Daoy (cell line): ENCODE results near the gene FOXN3. TPM values are rescaled to one million over a fixed set of nuclear protein-coding genes. Genes with fewer than 3 reads are reported as not detected.
"Not testable (repeated sequence)": the region's sequence is repeated elsewhere in the genome, so short reads cannot be mapped to it uniquely, and the experiment has no call there.

Experiments used
- DNase-seq: peaks from one replicate; pipeline ENCODE4 v3.0.0-alpha.2; 2015; ENCODE audit warnings: low read depth
- total RNA-seq: library from RNA; depleted of rRNA; stranded (reverse); fragments of >200 nt; shearing (Covaris generic); gene quantifications from 2 replicates; pipeline ENCODE4 v1.2.3, GENCODE V29; 2014

The FOXN3 gene
- total RNA-seq, 1 experiment from 2014 or later: 17.7 TPM

GRCh38 chr14:89134640-89135039 lies 282.4 kb downstream of the FOXN3 start:
- DNase-seq: no peak

DNA sequence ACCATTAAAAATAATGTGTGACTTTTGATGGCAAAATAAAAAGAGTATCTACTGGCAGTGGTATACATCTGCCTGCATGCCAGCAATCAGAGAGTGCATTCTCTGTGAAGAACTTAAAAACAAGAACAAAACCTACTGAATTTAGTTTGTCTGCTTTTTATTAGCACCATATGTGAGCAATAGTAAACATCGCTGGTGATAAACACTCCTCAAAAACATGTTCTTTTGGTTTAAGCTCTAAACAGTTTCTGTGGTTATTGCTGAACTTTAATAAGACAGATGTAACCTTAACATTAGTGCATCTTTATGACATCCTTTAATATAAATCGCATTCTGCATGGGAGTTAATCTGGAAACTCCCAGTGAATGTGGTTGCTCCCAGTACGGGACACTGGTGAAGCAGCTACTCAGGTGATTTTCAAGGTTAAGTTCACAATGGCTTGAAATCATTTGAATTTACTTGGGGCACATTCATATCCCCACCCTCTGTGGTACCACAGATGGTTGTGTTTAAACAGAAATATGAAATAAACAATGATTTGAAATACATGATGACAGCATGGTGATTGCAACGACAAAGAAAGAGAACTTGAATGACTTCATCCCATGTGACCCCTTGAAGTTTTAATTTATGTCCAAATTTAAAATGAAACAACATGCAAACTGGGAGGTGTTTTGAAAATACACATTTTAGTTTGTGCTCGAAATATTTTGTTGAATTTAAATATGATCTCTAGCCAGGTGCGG lies 285.9 kb downstream of the FOXN3 start:
- no peak for DNase-seq

DNA sequence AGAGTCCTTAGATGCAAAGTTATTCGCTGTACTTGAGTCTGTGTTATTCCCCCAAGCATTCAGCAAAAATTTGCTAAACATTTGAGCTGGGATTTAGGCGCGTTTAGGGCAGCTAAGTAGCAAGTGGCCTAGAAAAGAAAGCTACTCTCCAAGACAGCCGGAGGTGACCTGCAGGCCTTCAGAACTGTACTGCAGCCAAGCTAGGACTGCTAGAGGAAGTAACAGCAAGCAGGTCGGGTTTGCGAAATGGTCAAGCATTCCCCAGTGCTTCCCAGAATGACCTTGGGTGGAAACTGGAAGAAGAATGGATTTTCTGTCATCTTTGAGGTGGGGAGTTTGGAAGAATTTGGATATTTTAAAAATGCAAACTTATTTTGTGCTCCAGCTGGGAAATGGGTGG lies 287.5 kb downstream of the FOXN3 start:
- no peak for DNase-seq

DNA sequence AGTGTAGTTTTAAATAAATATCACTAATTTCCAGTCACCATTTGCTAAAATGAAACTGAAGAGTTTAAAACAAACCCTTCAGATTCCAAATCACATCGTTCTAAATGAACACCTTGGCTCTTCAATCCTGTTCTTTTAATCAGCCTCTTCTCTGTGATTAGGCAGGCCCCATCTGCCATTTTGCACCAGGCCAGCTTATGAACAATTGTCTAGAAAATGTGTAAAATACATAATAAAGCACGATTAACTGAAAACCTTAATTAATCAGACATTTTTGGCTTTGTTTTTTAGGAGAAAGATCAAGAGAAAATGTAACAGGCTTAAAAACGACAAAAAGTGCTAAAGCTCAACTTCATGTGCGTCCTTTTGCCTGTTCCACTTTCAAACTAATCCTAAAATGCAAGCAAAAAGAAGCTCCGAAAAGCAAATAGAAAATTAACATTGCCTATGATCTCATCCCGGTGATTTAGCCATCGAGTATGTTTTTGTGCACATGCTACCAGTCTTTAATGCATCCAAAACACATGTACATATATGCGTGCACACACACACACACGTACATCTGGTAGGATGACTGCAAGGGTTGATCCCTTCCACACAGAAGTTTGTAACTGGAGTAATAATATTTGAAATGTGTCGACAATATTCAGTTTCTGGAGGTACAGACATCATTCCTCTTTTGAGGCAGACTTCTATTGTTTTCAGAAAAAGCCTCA lies 288.6 kb downstream of the FOXN3 start:
- DNase-seq: no peak

- DNase-seq: no peak
These were observed 290.6 kb downstream of the FOXN3 start for GRCh38 chr14:89126461-89126860.

DNA sequence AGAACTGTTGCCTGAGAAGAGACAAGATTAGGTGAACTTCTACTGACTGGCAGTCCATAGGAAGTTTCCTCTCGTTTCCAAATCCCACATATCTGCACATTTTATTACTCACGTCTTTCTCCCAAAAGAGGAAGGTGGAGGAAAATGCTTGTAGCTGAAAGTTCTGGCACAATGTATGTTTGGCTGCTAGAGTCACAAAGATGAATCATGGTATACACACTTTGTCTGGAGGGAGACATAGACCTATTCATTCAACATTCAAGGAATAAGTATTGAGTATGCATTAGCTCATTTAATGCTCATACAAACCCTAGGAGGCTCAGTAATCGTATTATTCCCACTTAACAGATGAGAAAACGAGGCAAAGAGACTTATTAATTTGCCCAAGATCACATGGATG lies 291.8 kb downstream of the FOXN3 start:
- DNase-seq: no peak

DNA sequence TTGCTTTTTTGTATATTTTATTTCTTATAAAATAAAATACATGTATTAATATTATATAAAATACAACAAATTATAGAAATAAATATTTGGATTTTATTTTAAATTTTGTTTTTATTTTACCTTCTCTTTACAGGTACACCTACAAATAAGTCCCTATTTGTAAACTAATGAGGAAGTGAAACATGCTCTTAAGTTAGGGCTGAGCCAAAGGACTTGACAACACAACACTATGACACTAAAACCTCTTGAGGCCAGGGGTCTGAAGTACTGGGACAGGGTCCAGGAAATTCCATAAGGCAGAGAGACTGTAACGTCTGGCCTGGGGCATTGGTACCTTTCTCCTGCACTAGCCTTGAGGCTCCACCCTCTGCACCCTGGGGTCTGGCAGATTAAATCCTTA lies 293.2 kb downstream of the FOXN3 start:
- no peak for DNase-seq

GRCh38 chr14:89123215-89123614 lies 293.8 kb downstream of the FOXN3 start:
- DNase-seq: no peak

DNA sequence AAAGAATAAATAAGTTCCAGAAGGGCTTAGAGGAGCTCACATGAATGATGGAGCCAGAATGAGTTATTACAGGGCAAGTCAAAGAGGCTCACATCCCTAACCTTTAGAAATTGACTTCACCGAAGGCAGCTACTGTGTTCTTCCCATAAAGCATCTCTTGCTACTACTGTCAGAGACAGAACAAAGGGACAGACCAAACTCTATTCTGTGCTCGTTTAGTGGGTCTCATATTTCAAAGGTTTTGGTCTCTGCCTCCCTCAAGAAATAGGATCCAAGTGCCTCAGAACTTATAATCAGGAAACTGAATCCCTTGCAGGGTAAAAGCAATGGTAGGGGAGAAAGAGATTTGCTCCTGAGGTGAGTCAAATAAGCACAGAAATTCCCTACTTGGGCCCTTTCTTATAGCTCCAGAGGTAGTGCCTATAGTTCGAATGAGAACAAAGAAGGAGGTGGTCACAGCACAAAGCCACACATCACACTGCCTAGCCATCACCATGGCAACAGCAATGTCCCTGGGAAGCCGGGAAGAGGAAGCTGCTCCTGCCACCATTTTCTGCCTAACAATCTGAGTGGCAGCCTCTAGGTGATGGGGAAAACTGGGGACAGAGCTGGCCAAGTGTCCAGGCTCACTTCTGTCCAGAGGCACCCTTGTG lies 294.9 kb downstream of the FOXN3 start:
- no peak for DNase-seq

DNA sequence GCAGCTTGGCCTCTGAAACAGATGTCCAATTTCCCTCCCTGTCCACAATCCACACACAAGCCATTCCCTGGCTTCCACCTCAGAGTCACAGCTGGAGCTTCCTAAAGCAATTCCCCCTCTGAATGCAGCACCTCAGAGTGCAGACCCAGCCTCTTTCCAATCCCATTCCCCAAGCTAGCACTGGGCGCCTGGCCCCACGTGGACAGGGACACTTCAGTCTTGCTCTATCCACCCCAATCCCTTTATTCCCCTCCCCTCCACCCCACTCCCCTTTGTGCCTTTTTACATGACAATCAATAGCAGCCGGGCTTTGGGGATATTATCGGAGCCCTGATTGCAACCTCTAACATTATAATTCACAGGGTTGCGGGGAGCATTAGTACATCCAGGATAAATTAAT lies 300.0 kb downstream of the FOXN3 start:
- no peak for DNase-seq

DNA sequence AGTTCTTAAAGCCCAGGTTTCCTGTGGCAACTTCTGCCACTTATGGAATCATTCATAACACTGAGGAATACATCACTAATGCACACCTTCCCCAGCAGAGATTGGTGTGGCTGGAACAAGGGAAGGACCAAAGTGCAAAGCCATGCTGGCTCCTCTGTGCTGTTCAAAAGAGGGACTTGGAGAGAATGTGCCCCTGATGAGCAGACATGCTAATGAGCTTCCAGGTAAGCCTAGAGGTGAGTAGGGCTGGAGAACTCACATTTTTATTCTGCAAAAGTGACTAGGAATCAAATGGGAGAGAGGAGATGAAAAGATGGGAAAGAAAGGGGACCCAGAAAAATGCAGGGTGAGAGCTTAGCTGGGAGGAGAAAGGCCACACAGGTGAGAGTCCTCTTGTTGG lies 302.9 kb downstream of the FOXN3 start:
- DNase-seq: no peak

DNA sequence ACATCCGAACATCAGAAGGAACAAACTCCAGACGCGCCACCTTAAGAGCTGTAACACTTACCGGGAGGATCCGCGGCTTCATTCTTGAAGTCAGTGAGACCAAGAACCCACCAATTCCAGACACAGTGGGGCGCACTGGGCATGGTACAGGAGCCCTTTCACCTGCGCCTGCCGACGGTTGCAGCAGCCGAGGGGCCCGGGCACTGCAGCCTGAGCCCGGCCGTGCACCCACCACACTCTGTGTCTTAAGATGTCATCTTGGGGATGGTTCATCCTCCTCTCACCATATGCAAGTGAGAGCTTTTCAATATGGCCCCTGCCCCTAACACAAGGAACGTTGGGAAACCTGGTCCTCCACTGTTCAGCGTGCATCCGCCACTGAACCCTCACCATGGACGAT lies 304.3 kb downstream of the FOXN3 start:
- DNase-seq: no peak

GRCh38 chr14:89111766-89112543 lies 305.1 kb downstream of the FOXN3 start:
- DNase-seq: not testable (repeated sequence)

- DNase-seq: not testable (repeated sequence)
These were observed 305.8 kb downstream of the FOXN3 start for GRCh38 chr14:89111232-89111631.

- DNase-seq: no peak
These were observed 306.9 kb downstream of the FOXN3 start for GRCh38 chr14:89110110-89110509.

DNA sequence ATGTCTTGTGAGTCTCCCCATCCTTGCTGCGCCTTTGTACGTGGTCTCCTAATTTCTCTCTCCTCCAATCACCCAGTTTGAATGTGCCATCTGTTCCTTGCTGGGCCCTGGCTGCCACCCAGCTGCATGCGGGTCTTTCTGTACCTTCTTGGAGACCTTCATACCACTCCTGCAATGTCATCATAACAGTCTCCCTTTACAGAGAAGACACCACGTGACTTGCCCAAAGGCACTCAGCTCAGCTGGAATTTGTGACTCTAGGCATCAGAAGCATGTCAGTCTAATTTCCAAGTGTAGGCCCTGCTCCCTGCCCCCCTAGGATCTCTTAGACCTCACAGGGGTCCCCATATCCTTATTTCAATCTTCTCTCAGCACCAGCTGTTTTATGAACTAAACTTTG lies 308.4 kb downstream of the FOXN3 start:
- no peak for DNase-seq

DNA sequence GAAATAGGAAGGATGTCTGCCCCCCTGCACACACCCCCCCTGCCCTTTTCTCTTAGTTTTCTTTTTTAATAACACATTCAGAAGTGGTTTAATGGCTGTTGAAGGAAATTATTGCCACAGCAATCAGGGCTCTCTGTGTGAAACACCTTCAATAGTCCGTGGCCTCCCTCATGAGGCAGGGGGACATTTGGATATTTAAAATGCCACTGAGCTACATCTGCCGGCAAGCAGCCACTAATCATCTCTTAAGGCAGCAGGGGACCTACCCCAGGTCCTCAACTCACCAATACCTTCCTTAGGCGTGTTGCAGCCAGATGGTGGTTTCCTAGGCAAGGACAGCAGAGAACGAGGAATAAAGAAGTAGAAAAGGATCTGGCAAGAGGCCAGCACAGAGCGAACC lies 309.4 kb downstream of the FOXN3 start:
- DNase-seq: no peak
